ENCODE data around the gene DNAJC3. TPM values are rescaled to one million over a fixed set of nuclear protein-coding genes. Genes with fewer than 3 reads are reported as not detected.
"Not testable (repeated sequence)": the region's sequence is repeated elsewhere in the genome, so short reads cannot be mapped to it uniquely, and the experiment has no call there.

The DNAJC3 gene
- polyA plus RNA-seq, 1 donor (not counting 4 experiments of a cell fraction or from before 2014, with no cell fraction given), result 23.8 TPM

- Histone ChIP-seq H3K4me2 (ENCODE audit: control insufficient read depth, extremely low read depth, insufficient read depth, low read depth, low read length) (no peak overlapping the region), H3K36me3 (ENCODE audit: control insufficient read depth in 2 of 2, extremely low read depth in 1 of 2, insufficient read depth in 2 of 2, low read length in 2 of 2) (peaks cover 0 to 2% of the 10 kb centered on the region in 2 experiments), H3K9me3 (ENCODE audit: control insufficient read depth, low read depth, low read length) (no peaks in the 10 kb centered on the region), H2AFZ (ENCODE audit: control insufficient read depth, low read length) (no peak overlapping the region), H4K20me1 (ENCODE audit: control insufficient read depth, extremely low read depth, insufficient read depth, low read length) (no peaks in the 10 kb centered on the region), H3K9me1 (ENCODE audit: control insufficient read depth, extremely low read depth, insufficient read depth, low read length) (peaks cover 2% of the 10 kb centered on the region), H3K9ac (ENCODE audit: control insufficient read depth, extremely low read depth, insufficient read depth, low read length) (no peak overlapping the region), H3K27me3 (ENCODE audit: control insufficient read depth, extremely low read depth, insufficient read depth, low read length) (no peaks in the 10 kb centered on the region), H3K27ac (ENCODE audit: control insufficient read depth, insufficient read depth, low read length) (no peak overlapping the region), H3K4me1 (ENCODE audit: control insufficient read depth, extremely low read depth, insufficient read depth, low read length) (peaks cover 3% of the 10 kb centered on the region), H3K79me2 (ENCODE audit: control insufficient read depth, insufficient read depth, low read length) (peaks cover 98% of the 10 kb centered on the region), H3K4me3 (ENCODE audit: control insufficient read depth in 2 of 3, extremely low read depth in 1 of 3, insufficient read depth in 2 of 3, low read depth in 1 of 3, low read length in 3 of 3) (no peak overlapping the region)
- TF ChIP-seq EZH2 (IDR thresholded peaks at IDR 0.05; ENCODE audit: low read length) (no peak), CTCF (optimal IDR thresholded peaks at IDR 0.05 in 1 of 3, IDR thresholded peaks at IDR 0.05 in 1 of 3, conservative IDR thresholded peaks at IDR 0.05 in 1 of 3; ENCODE audit: extremely low read depth in 1 of 3, insufficient read depth in 2 of 3, low read length in 3 of 3) (no peak)
- DNase-seq (ENCODE audit: low read depth, low spot score) (no peak), FAIRE-seq (no peak)
- dilution Hi-C loops (cut with MboI; ENCODE audit: extremely low pct_ligation_motif_present, low sequenced_read_pairs), result no loop called here
These were observed 7.5 kb downstream of the DNAJC3 start for GRCh38 chr13:95684418-95684817.

DNA sequence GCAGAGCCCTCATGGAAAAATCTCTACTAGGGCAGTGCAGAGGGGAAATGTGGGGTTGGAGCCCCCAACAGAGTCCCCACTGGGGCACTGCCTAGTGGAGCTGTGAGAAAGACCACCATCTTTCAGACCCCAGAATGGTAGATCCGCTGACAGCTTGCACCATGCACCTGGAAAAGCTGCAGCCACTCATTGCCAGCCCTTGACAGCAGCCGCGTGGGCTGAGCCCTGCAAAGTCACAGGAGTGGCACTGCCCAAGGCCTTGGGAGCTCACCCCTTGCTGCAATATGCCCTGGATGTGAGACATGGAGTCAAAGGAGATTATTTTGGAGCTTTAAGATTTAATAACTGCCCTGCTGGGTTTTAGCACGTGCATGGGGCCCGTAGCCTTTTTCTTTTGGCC lies 8.0 kb downstream of the DNAJC3 start:
- H4K20me1 ChIP-seq (ENCODE audit: control insufficient read depth, extremely low read depth, insufficient read depth, low read length); DNase-seq (ENCODE audit: low read depth, low spot score); FAIRE-seq; H3K9ac ChIP-seq (ENCODE audit: control insufficient read depth, extremely low read depth, insufficient read depth, low read length); dilution Hi-C loops (cut with MboI; ENCODE audit: extremely low pct_ligation_motif_present, low sequenced_read_pairs); H3K36me3 ChIP-seq (ENCODE audit: control insufficient read depth in 2 of 2, extremely low read depth in 1 of 2, insufficient read depth in 2 of 2, low read length in 2 of 2); H3K4me2 ChIP-seq (ENCODE audit: control insufficient read depth, extremely low read depth, insufficient read depth, low read depth, low read length); H3K4me3 ChIP-seq (ENCODE audit: control insufficient read depth in 2 of 3, extremely low read depth in 1 of 3, insufficient read depth in 2 of 3, low read depth in 1 of 3, low read length in 3 of 3); H2AFZ ChIP-seq (ENCODE audit: control insufficient read depth, low read length); H3K4me1 ChIP-seq (ENCODE audit: control insufficient read depth, extremely low read depth, insufficient read depth, low read length); H3K27ac ChIP-seq (ENCODE audit: control insufficient read depth, insufficient read depth, low read length); H3K9me3 ChIP-seq (ENCODE audit: control insufficient read depth, low read depth, low read length); H3K9me1 ChIP-seq (ENCODE audit: control insufficient read depth, extremely low read depth, insufficient read depth, low read length); H3K27me3 ChIP-seq (ENCODE audit: control insufficient read depth, extremely low read depth, insufficient read depth, low read length): not testable (repeated sequence)
- peaks cover 95% of the 10 kb centered on the region for H3K79me2 ChIP-seq (ENCODE audit: control insufficient read depth, insufficient read depth, low read length)

DNA sequence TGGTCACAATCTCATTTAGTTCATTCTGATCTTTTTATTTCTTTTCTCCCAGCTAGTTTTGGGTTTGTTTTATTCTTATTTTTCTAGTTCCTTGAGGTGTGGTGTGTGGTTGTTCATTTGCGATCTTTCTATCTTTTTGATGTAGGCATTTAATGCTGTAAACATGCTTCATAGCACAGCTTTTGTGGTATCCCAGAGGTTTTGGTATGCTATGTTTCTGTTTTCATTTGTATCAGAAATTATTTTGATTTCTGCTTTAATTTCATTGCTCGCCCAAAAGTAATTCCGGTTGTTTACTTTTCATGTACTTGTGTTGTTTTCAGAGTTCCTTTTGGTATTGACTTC lies 12.6 kb downstream of the DNAJC3 start:
- no peaks in the 10 kb centered on the region for H3K4me1 ChIP-seq (ENCODE audit: control insufficient read depth, extremely low read depth, insufficient read depth, low read length)
- H2AFZ ChIP-seq (ENCODE audit: control insufficient read depth, low read length), result no peak overlapping the region
- TF ChIP-seq EZH2 (IDR thresholded peaks at IDR 0.05; ENCODE audit: low read length) (no peak), CTCF (optimal IDR thresholded peaks at IDR 0.05 in 1 of 3, IDR thresholded peaks at IDR 0.05 in 1 of 3, conservative IDR thresholded peaks at IDR 0.05 in 1 of 3; ENCODE audit: extremely low read depth in 1 of 3, insufficient read depth in 2 of 3, low read length in 3 of 3) (no peak)
- no peaks in the 10 kb centered on the region for H3K9me1 ChIP-seq (ENCODE audit: control insufficient read depth, extremely low read depth, insufficient read depth, low read length)
- H3K27me3 ChIP-seq (ENCODE audit: control insufficient read depth, extremely low read depth, insufficient read depth, low read length), result no peaks in the 10 kb centered on the region
- peaks cover 4% of the 10 kb centered on the region for H4K20me1 ChIP-seq (ENCODE audit: control insufficient read depth, extremely low read depth, insufficient read depth, low read length)
- no peak overlapping the region for H3K4me2 ChIP-seq (ENCODE audit: control insufficient read depth, extremely low read depth, insufficient read depth, low read depth, low read length)
- peaks cover 0 to under 1% of the 10 kb centered on the region in 2 experiments for H3K36me3 ChIP-seq (ENCODE audit: control insufficient read depth in 2 of 2, extremely low read depth in 1 of 2, insufficient read depth in 2 of 2, low read length in 2 of 2)
- no peak for DNase-seq (ENCODE audit: low read depth, low spot score)
- H3K9ac ChIP-seq (ENCODE audit: control insufficient read depth, extremely low read depth, insufficient read depth, low read length), result no peak overlapping the region
- dilution Hi-C loops (cut with MboI; ENCODE audit: extremely low pct_ligation_motif_present, low sequenced_read_pairs), result no loop called here
- no peak overlapping the region for H3K27ac ChIP-seq (ENCODE audit: control insufficient read depth, insufficient read depth, low read length)
- FAIRE-seq, result no peak
- no peak overlapping the region for H3K4me3 ChIP-seq (ENCODE audit: control insufficient read depth in 2 of 3, extremely low read depth in 1 of 3, insufficient read depth in 2 of 3, low read depth in 1 of 3, low read length in 3 of 3)
- H3K79me2 ChIP-seq (ENCODE audit: control insufficient read depth, insufficient read depth, low read length), result peaks cover 58% of the 10 kb centered on the region
- H3K9me3 ChIP-seq (ENCODE audit: control insufficient read depth, low read depth, low read length), result no peaks in the 10 kb centered on the region

DNA sequence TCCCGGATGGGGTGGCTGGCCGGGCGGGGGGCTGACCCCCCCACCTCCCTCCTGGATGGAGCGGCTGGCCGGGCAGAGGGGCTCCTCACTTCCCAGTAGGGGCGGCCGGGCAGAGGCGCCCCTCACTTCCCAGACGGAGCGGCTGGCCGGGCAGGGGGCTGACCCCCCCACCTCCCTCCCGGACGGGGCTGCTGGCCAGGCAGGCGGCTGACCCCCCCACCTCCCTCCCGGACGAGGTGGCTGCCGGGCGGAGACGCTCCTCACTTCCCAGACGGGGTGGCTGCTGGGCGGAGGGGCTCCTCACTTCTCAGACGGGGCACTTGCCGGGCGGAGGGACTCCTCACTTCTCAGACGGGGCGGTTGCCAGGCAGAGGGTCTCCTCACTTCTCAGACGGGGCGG lies 14.0 kb downstream of the DNAJC3 start:
- H3K4me1 ChIP-seq (ENCODE audit: control insufficient read depth, extremely low read depth, insufficient read depth, low read length); H4K20me1 ChIP-seq (ENCODE audit: control insufficient read depth, extremely low read depth, insufficient read depth, low read length); H3K27me3 ChIP-seq (ENCODE audit: control insufficient read depth, extremely low read depth, insufficient read depth, low read length); DNase-seq (ENCODE audit: low read depth, low spot score); dilution Hi-C loops (cut with MboI; ENCODE audit: extremely low pct_ligation_motif_present, low sequenced_read_pairs); H3K9me1 ChIP-seq (ENCODE audit: control insufficient read depth, extremely low read depth, insufficient read depth, low read length); H2AFZ ChIP-seq (ENCODE audit: control insufficient read depth, low read length); H3K27ac ChIP-seq (ENCODE audit: control insufficient read depth, insufficient read depth, low read length); H3K4me3 ChIP-seq (ENCODE audit: control insufficient read depth in 2 of 3, extremely low read depth in 1 of 3, insufficient read depth in 2 of 3, low read depth in 1 of 3, low read length in 3 of 3); H3K9me3 ChIP-seq (ENCODE audit: control insufficient read depth, low read depth, low read length); H3K36me3 ChIP-seq (ENCODE audit: control insufficient read depth in 2 of 2, extremely low read depth in 1 of 2, insufficient read depth in 2 of 2, low read length in 2 of 2); FAIRE-seq; H3K9ac ChIP-seq (ENCODE audit: control insufficient read depth, extremely low read depth, insufficient read depth, low read length); H3K4me2 ChIP-seq (ENCODE audit: control insufficient read depth, extremely low read depth, insufficient read depth, low read depth, low read length): not testable (repeated sequence)
- H3K79me2 ChIP-seq (ENCODE audit: control insufficient read depth, insufficient read depth, low read length), result peaks cover 43% of the 10 kb centered on the region
